HEK293 (cell line): ENCODE data around the gene NCBP2.

ENCODE experiments used
- CTCF ChIA-PET: fragments of 350-600 bp; formaldehyde crosslinking; extraction: SDS; loops from one replicate; lab custom pipeline; 2021; ENCODE audit warnings: antibody characterized with exemption; lab: Yijun Ruan, JAX
- POLR2A ChIA-PET: fragments of 300-600 bp; formaldehyde crosslinking; extraction: SDS; loops from one replicate; lab custom pipeline; 2020; ENCODE audit warnings: antibody characterized with exemption, inconsistent platforms; lab: Yijun Ruan, JAX
- H3K27ac ChIP-seq: fragments of 200-500 bp; sonication (Bioruptor generic); 2 replicates; pipeline ENCODE4 v1.5.1; 2014; ENCODE audit warnings: low read depth, low read length, control low read depth, inconsistent platforms; ENCODE audit errors: extremely low read depth
- H3K36me3 ChIP-seq, 2 experiments: fragments of 200-500 bp in 1 of 2; sonication (Bioruptor generic) in 1 of 2; 1 replicate in 1 of 2; 2 replicates in 1 of 2; pipeline ENCODE4 v1.5.1; 2014 to 2017; ENCODE audit warnings: inconsistent platforms in 2 of 2, low read length in 2 of 2; ENCODE audit not compliant: control insufficient read depth in 2 of 2, insufficient read depth in 1 of 2
- H3K4me1 ChIP-seq: fragments of 200-500 bp; sonication (Bioruptor generic); 2 replicates; pipeline ENCODE4 v1.5.1; 2014; ENCODE audit warnings: mild to moderate bottlenecking, low read length, inconsistent platforms; ENCODE audit not compliant: control insufficient read depth, insufficient read depth
- H3K4me3 ChIP-seq: 2 replicates; pipeline ENCODE4 v1.5.1; 2011; ENCODE audit warnings: low read depth, mild to moderate bottlenecking, control low read depth, low read length, moderate library complexity
- H3K9me3 ChIP-seq: fragments of 200-500 bp; sonication (Bioruptor generic); 2 replicates; pipeline ENCODE4 v1.5.1; 2014; ENCODE audit warnings: low read depth, low read length, inconsistent platforms; ENCODE audit not compliant: control insufficient read depth, insufficient read depth
- HOXC10 ChIP-seq: sonication (generic); formaldehyde crosslinking; IDR thresholded peaks from 2 replicates; pipeline ENCODE4 v1.8.1; 2023; ENCODE audit warnings: mild to moderate bottlenecking, missing genetic modification reagents
- KLF9 ChIP-seq: fragments of 450-650 bp; formaldehyde crosslinking; IDR thresholded peaks from 2 replicates; pipeline ENCODE4 v1.5.1; 2016; ENCODE audit warnings: missing biosample characterization, missing genetic modification characterization, low read depth
- ZBTB20 ChIP-seq: fragments of 450-650 bp; formaldehyde crosslinking; IDR thresholded peaks from 2 replicates; pipeline ENCODE4 v1.5.1; 2016; ENCODE audit warnings: missing biosample characterization, missing genetic modification characterization
- ZBTB7A ChIP-seq: fragments of 450-650 bp; formaldehyde crosslinking; IDR thresholded peaks from 2 replicates; pipeline ENCODE4 v1.5.1; 2016; ENCODE audit warnings: low read depth, missing biosample characterization, missing genetic modification characterization
- ZFHX2 ChIP-seq: fragments of 450-650 bp; formaldehyde crosslinking; conservative IDR thresholded peaks from 2 replicates; pipeline ENCODE4 v1.5.1; 2016; ENCODE audit warnings: missing biosample characterization, missing genetic modification characterization
- ZNF112 ChIP-seq: fragments of 450-650 bp; formaldehyde crosslinking; IDR thresholded peaks from 2 replicates; pipeline ENCODE4 v1.5.0; 2017; ENCODE audit warnings: missing biosample characterization, missing genetic modification characterization
- ZNF138 ChIP-seq: fragments of 450-650 bp; formaldehyde crosslinking; IDR thresholded peaks from 2 replicates; pipeline ENCODE4 v1.5.1; 2016; ENCODE audit warnings: missing biosample characterization, missing genetic modification characterization, borderline replicate concordance
- ZNF16 ChIP-seq: fragments of 450-650 bp; formaldehyde crosslinking; IDR thresholded peaks from 2 replicates; pipeline ENCODE4 v1.5.1; 2016; ENCODE audit warnings: low read depth, missing biosample characterization, missing genetic modification characterization
- ZNF174 ChIP-seq: fragments of 450-650 bp; formaldehyde crosslinking; IDR thresholded peaks from 2 replicates; pipeline ENCODE4 v1.5.0; 2017; ENCODE audit warnings: missing biosample characterization, mild to moderate bottlenecking, missing genetic modification characterization
- ZNF175 ChIP-seq: fragments of 450-650 bp; formaldehyde crosslinking; IDR thresholded peaks from 2 replicates; pipeline ENCODE4 v1.5.1; 2016; ENCODE audit warnings: missing biosample characterization, missing genetic modification characterization
- ZNF239 ChIP-seq: fragments of 450-650 bp; formaldehyde crosslinking; IDR thresholded peaks from 2 replicates; pipeline ENCODE4 v1.5.1; 2016; ENCODE audit warnings: missing biosample characterization, missing genetic modification characterization
- ZNF416 ChIP-seq: fragments of 450-650 bp; formaldehyde crosslinking; IDR thresholded peaks from 2 replicates; pipeline ENCODE4 v1.5.1; 2016; ENCODE audit warnings: missing biosample characterization, missing genetic modification characterization
- ZNF423 ChIP-seq: fragments of 450-650 bp; formaldehyde crosslinking; IDR thresholded peaks from 2 replicates; pipeline ENCODE4 v1.5.1; 2016; ENCODE audit warnings: missing biosample characterization, missing genetic modification characterization
- ZNF510 ChIP-seq: fragments of 450-650 bp; formaldehyde crosslinking; IDR thresholded peaks from 2 replicates; pipeline ENCODE4 v1.5.1; 2018; ENCODE audit warnings: mild to moderate bottlenecking, missing genetic modification characterization, missing biosample characterization; ENCODE audit not compliant: insufficient replicate concordance
- ZNF560 ChIP-seq: fragments of 450-650 bp; formaldehyde crosslinking; IDR thresholded peaks from 2 replicates; pipeline ENCODE4 v1.5.1; 2017; ENCODE audit warnings: missing biosample characterization, missing genetic modification characterization, borderline replicate concordance
- ZNF580 ChIP-seq: fragments of 450-650 bp; formaldehyde crosslinking; IDR thresholded peaks from 2 replicates; pipeline ENCODE4 v1.5.1; 2016; ENCODE audit warnings: missing biosample characterization, missing genetic modification characterization
- ZNF585B ChIP-seq: fragments of 450-650 bp; formaldehyde crosslinking; IDR thresholded peaks from 2 replicates; pipeline ENCODE4 v1.5.1; 2016; ENCODE audit warnings: missing biosample characterization, missing genetic modification characterization
- ZNF623 ChIP-seq: fragments of 450-650 bp; formaldehyde crosslinking; IDR thresholded peaks from 2 replicates; pipeline ENCODE4 v1.5.1; 2016; ENCODE audit warnings: missing biosample characterization, missing genetic modification characterization
- ZNF624 ChIP-seq: fragments of 450-650 bp; formaldehyde crosslinking; IDR thresholded peaks from 2 replicates; pipeline ENCODE4 v1.5.1; 2017; ENCODE audit warnings: missing biosample characterization, missing genetic modification characterization
- ZNF654 ChIP-seq: fragments of 450-650 bp; formaldehyde crosslinking; IDR thresholded peaks from 2 replicates; pipeline ENCODE4 v1.5.1; 2016; ENCODE audit warnings: low read depth, missing biosample characterization, missing genetic modification characterization
- ZNF658 ChIP-seq: fragments of 450-650 bp; formaldehyde crosslinking; IDR thresholded peaks from 2 replicates; pipeline ENCODE4; 2016; ENCODE audit warnings: missing biosample characterization, missing genetic modification characterization
- ZNF660 ChIP-seq: fragments of 450-650 bp; IDR thresholded peaks from 2 replicates; pipeline ENCODE4 v1.5.1; 2018; ENCODE audit warnings: missing biosample characterization, mild to moderate bottlenecking, missing genetic modification characterization
- ZNF792 ChIP-seq: fragments of 450-650 bp; formaldehyde crosslinking; IDR thresholded peaks from 2 replicates; pipeline ENCODE4 v1.5.1; 2016; ENCODE audit warnings: missing biosample characterization, missing genetic modification characterization
- TF ChIP-seq, protein P1 (sequence below): fragments of 450-650 bp; formaldehyde crosslinking; IDR thresholded peaks from 2 replicates; pipeline ENCODE4 v1.5.1; 2016; ENCODE audit warnings: missing biosample characterization, missing genetic modification characterization
- TF ChIP-seq, protein P2 (sequence below): fragments of 450-650 bp; formaldehyde crosslinking; IDR thresholded peaks from 2 replicates; pipeline ENCODE4 v1.5.1; 2016; ENCODE audit warnings: missing biosample characterization, missing genetic modification characterization
- TF ChIP-seq, protein P3 (sequence below): fragments of 450-650 bp; formaldehyde crosslinking; IDR thresholded peaks from 2 replicates; pipeline ENCODE4 v1.5.1; 2017; ENCODE audit warnings: missing biosample characterization, missing genetic modification characterization
- TF ChIP-seq, protein P4 (sequence below): fragments of 450-650 bp; IDR thresholded peaks from 2 replicates; pipeline ENCODE4 v1.5.1; 2018; ENCODE audit warnings: missing biosample characterization, missing genetic modification characterization

NCBP2 gene

DNA sequence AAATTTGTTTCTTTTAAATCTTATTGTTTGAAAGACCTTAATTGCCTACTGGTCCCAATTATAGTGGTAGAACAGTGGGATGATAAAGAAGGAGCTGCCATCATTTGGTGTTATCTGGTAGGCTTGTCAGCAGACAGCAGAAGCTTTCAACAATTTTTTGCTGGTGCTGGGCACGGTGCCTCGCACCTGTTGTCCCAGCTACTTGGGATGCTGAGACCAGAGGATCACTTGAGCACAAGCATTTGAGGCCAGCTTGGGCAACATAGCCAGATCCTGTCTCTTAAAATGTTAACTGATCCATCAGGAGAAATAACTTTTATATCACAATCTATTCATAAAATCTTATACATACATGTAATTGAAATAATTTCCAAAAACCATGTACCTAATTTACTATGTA is 38.6 kb downstream of the NCBP2 start:
- ChIA-PET CTCF (interaction anchor here (0.7 kb wide), 1 partner anchor 99 kb away, joined by 3 read pairs; no protein-coding TSS in a partner anchor), POLR2A (no interaction called here)
- TF ChIP-seq ZNF416 (tag by site-specific recombination) (no peak), ZNF423 (tag by site-specific recombination) (no peak), ZNF654 (tag by site-specific recombination) (no peak), ZBTB20 (no peak), ZNF560 (tag by site-specific recombination) (no peak), KLF9 (tag by site-specific recombination) (no peak), ZBTB7A (tag by site-specific recombination) (no peak), ZNF510 (tag by site-specific recombination) (no peak), ZNF138 (no peak), ZNF658 (tag by site-specific recombination) (no peak), ZFHX2 (no peak), ZNF580 (tag by site-specific recombination) (no peak), ZNF175 (tag by site-specific recombination) (no peak), ZNF174 (tag by site-specific recombination) (no peak), ZNF660 (tag by site-specific recombination) (no peak), ZNF239 (tag by site-specific recombination) (no peak), HOXC10 (no peak)
- TF ChIP-seq, protein P1, sequence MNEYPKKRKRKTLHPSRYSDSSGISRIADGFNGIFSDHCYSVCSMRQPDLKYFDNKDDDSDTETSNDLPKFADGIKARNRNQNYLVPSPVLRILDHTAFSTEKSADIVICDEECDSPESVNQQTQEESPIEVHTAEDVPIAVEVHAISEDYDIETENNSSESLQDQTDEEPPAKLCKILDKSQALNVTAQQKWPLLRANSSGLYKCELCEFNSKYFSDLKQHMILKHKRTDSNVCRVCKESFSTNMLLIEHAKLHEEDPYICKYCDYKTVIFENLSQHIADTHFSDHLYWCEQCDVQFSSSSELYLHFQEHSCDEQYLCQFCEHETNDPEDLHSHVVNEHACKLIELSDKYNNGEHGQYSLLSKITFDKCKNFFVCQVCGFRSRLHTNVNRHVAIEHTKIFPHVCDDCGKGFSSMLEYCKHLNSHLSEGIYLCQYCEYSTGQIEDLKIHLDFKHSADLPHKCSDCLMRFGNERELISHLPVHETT (tag by site-specific recombination), result no peak
- Histone ChIP-seq H3K4me3 (no peak overlapping the region), H3K4me1 (no peaks in the 10 kb centered on the region), H3K36me3 (peaks cover 16 to 72% of the 10 kb centered on the region in 2 experiments), H3K9me3 (no peaks in the 10 kb centered on the region), H3K27ac (no peak overlapping the region)

GRCh38 chr3:196902296-196902695 is 40.0 kb downstream of the NCBP2 start:
- CTCF ChIA-PET, result no interaction called here
- H3K27ac ChIP-seq, result no peak overlapping the region
- H3K36me3 ChIP-seq, result peaks cover 16 to 69% of the 10 kb centered on the region in 2 experiments
- no peak for TF ChIP-seq ZNF623
- no peak for TF ChIP-seq ZNF585B (tag by site-specific recombination)
- TF ChIP-seq ZNF792, result no peak
- TF ChIP-seq ZNF16 (tag by site-specific recombination), result no peak
- TF ChIP-seq, protein P2, sequence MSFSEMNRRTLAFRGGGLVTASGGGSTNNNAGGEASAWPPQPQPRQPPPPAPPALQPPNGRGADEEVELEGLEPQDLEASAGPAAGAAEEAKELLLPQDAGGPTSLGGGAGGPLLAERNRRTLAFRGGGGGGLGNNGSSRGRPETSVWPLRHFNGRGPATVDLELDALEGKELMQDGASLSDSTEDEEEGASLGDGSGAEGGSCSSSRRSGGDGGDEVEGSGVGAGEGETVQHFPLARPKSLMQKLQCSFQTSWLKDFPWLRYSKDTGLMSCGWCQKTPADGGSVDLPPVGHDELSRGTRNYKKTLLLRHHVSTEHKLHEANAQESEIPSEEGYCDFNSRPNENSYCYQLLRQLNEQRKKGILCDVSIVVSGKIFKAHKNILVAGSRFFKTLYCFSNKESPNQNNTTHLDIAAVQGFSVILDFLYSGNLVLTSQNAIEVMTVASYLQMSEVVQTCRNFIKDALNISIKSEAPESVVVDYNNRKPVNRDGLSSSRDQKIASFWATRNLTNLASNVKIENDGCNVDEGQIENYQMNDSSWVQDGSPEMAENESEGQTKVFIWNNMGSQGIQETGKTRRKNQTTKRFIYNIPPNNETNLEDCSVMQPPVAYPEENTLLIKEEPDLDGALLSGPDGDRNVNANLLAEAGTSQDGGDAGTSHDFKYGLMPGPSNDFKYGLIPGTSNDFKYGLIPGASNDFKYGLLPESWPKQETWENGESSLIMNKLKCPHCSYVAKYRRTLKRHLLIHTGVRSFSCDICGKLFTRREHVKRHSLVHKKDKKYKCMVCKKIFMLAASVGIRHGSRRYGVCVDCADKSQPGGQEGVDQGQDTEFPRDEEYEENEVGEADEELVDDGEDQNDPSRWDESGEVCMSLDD, result no peak
- TF ChIP-seq ZNF112 (tag by site-specific recombination), result no peak
- TF ChIP-seq, protein P3, sequence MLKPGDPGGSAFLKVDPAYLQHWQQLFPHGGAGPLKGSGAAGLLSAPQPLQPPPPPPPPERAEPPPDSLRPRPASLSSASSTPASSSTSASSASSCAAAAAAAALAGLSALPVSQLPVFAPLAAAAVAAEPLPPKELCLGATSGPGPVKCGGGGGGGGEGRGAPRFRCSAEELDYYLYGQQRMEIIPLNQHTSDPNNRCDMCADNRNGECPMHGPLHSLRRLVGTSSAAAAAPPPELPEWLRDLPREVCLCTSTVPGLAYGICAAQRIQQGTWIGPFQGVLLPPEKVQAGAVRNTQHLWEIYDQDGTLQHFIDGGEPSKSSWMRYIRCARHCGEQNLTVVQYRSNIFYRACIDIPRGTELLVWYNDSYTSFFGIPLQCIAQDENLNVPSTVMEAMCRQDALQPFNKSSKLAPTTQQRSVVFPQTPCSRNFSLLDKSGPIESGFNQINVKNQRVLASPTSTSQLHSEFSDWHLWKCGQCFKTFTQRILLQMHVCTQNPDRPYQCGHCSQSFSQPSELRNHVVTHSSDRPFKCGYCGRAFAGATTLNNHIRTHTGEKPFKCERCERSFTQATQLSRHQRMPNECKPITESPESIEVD, result no peak
- no peak for TF ChIP-seq ZNF624
- TF ChIP-seq, protein P4, sequence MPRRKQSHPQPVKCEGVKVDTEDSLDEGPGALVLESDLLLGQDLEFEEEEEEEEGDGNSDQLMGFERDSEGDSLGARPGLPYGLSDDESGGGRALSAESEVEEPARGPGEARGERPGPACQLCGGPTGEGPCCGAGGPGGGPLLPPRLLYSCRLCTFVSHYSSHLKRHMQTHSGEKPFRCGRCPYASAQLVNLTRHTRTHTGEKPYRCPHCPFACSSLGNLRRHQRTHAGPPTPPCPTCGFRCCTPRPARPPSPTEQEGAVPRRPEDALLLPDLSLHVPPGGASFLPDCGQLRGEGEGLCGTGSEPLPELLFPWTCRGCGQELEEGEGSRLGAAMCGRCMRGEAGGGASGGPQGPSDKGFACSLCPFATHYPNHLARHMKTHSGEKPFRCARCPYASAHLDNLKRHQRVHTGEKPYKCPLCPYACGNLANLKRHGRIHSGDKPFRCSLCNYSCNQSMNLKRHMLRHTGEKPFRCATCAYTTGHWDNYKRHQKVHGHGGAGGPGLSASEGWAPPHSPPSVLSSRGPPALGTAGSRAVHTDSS (tag by site-specific recombination), result no peak
- POLR2A ChIA-PET, result no interaction called here
- H3K4me1 ChIP-seq, result no peaks in the 10 kb centered on the region
- no peak overlapping the region for H3K4me3 ChIP-seq
- no peaks in the 10 kb centered on the region for H3K9me3 ChIP-seq
